HL-60 (cell line): Measurements from ENCODE around the gene ADGRB2.

Experiments
- GABPA ChIP-seq: IDR thresholded peaks from 2 replicates; pipeline ENCODE4 v1.6.1; 2012; ENCODE audit warnings: low read depth
- POLR2AphosphoS5 ChIP-seq: IDR thresholded peaks from 2 replicates; pipeline ENCODE4 v1.6.1; 2012; ENCODE audit warnings: low read depth
- SPI1 ChIP-seq: IDR thresholded peaks from 2 replicates; pipeline ENCODE4 v1.6.1; 2012; ENCODE audit warnings: low read depth, mild to moderate bottlenecking, borderline replicate concordance
- TF ChIP-seq, protein P1 (sequence below): IDR thresholded peaks from one replicate; pipeline ENCODE4 v1.5.1; 2011; ENCODE audit warnings: low read length, control low read depth, inconsistent platforms; ENCODE audit not compliant: insufficient read depth
- TF ChIP-seq, protein P2 (sequence below): IDR thresholded peaks from 2 replicates; pipeline ENCODE4 v1.6.1; 2012; ENCODE audit warnings: low read depth; ENCODE audit not compliant: insufficient replicate concordance

GRCh38 chr1:31727849-31728248, 36.3 kb downstream of the ADGRB2 start:
- TF ChIP-seq, protein P1, sequence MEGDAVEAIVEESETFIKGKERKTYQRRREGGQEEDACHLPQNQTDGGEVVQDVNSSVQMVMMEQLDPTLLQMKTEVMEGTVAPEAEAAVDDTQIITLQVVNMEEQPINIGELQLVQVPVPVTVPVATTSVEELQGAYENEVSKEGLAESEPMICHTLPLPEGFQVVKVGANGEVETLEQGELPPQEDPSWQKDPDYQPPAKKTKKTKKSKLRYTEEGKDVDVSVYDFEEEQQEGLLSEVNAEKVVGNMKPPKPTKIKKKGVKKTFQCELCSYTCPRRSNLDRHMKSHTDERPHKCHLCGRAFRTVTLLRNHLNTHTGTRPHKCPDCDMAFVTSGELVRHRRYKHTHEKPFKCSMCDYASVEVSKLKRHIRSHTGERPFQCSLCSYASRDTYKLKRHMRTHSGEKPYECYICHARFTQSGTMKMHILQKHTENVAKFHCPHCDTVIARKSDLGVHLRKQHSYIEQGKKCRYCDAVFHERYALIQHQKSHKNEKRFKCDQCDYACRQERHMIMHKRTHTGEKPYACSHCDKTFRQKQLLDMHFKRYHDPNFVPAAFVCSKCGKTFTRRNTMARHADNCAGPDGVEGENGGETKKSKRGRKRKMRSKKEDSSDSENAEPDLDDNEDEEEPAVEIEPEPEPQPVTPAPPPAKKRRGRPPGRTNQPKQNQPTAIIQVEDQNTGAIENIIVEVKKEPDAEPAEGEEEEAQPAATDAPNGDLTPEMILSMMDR, result no peak
- TF ChIP-seq POLR2AphosphoS5 (no peak), GABPA (no peak), SPI1 (no peak)
- TF ChIP-seq, protein P2, sequence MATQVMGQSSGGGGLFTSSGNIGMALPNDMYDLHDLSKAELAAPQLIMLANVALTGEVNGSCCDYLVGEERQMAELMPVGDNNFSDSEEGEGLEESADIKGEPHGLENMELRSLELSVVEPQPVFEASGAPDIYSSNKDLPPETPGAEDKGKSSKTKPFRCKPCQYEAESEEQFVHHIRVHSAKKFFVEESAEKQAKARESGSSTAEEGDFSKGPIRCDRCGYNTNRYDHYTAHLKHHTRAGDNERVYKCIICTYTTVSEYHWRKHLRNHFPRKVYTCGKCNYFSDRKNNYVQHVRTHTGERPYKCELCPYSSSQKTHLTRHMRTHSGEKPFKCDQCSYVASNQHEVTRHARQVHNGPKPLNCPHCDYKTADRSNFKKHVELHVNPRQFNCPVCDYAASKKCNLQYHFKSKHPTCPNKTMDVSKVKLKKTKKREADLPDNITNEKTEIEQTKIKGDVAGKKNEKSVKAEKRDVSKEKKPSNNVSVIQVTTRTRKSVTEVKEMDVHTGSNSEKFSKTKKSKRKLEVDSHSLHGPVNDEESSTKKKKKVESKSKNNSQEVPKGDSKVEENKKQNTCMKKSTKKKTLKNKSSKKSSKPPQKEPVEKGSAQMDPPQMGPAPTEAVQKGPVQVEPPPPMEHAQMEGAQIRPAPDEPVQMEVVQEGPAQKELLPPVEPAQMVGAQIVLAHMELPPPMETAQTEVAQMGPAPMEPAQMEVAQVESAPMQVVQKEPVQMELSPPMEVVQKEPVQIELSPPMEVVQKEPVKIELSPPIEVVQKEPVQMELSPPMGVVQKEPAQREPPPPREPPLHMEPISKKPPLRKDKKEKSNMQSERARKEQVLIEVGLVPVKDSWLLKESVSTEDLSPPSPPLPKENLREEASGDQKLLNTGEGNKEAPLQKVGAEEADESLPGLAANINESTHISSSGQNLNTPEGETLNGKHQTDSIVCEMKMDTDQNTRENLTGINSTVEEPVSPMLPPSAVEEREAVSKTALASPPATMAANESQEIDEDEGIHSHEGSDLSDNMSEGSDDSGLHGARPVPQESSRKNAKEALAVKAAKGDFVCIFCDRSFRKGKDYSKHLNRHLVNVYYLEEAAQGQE, result no peak
